NCI-H1436 (cell line): Measurements from ENCODE around the gene MISP3.

Experiments
- DNase-seq: peaks from one replicate; lab custom pipeline; 2025; lab: John Stamatoyannopoulos, UW

MISP3 gene

DNA sequence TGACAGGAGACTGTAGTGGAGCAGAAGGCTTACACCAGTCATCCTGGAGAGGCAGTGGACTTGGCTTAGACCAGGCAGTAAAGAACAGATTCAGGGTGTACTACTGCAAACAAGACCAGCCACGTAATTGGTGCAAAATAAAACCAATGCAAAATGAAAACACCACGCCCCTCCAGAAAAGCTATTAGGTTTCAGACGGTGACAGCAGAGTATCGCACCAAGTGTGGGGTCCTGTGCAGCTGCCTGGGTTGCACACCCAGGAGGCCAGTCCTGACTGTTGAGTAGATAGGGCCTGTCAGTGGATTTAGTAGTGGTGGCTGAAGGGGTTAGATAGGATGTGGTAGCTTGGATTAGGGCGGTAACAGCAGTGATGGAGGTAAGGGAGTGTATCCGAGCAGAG lies 50.3 kb downstream of the MISP3 start:
- no peak for DNase-seq
